WERI-Rb-1 (cell line): ENCODE results near the gene EIF2AK2.

Source experiments
- DNase-seq: peaks from one replicate; pipeline ENCODE4 v3.0.0-alpha.2; 2020
- H3K27ac ChIP-seq: fragments of 250-450 bp; sonication (Bioruptor Pico); 2 replicates; pipeline ENCODE4 v1.5.1; 2020; ENCODE audit warnings: mild to moderate bottlenecking, moderate library complexity
- H3K27me3 ChIP-seq: fragments of 250-450 bp; sonication (Bioruptor Pico); 2 replicates; pipeline ENCODE4 v1.5.1; 2021; ENCODE audit warnings: mild to moderate bottlenecking, low read depth, moderate library complexity; ENCODE audit not compliant: insufficient read depth, severe bottlenecking
- H3K36me3 ChIP-seq: fragments of 250-450 bp; sonication (Bioruptor Pico); 2 replicates; pipeline ENCODE4 v1.5.1; 2020; ENCODE audit warnings: mild to moderate bottlenecking, moderate library complexity
- H3K4me3 ChIP-seq: 2 replicates; pipeline ENCODE4 v1.5.1; 2011; ENCODE audit warnings: low read depth, mild to moderate bottlenecking, control low read depth, low read length
- H3K9me3 ChIP-seq: fragments of 250-450 bp; sonication (Bioruptor Pico); 2 replicates; pipeline ENCODE4 v1.5.1; 2021; ENCODE audit warnings: mild to moderate bottlenecking, moderate library complexity; ENCODE audit not compliant: severe bottlenecking
- CTCF ChIP-seq: IDR thresholded peaks from 2 replicates; pipeline ENCODE4 v1.5.1; 2011; ENCODE audit warnings: low read depth, mild to moderate bottlenecking, control low read depth, inconsistent platforms, low read length

EIF2AK2 gene

GRCh38 chr2:37164757-37165156 is 8.0 kb upstream of the EIF2AK2 start:
- TF ChIP-seq CTCF: no peak

DNA sequence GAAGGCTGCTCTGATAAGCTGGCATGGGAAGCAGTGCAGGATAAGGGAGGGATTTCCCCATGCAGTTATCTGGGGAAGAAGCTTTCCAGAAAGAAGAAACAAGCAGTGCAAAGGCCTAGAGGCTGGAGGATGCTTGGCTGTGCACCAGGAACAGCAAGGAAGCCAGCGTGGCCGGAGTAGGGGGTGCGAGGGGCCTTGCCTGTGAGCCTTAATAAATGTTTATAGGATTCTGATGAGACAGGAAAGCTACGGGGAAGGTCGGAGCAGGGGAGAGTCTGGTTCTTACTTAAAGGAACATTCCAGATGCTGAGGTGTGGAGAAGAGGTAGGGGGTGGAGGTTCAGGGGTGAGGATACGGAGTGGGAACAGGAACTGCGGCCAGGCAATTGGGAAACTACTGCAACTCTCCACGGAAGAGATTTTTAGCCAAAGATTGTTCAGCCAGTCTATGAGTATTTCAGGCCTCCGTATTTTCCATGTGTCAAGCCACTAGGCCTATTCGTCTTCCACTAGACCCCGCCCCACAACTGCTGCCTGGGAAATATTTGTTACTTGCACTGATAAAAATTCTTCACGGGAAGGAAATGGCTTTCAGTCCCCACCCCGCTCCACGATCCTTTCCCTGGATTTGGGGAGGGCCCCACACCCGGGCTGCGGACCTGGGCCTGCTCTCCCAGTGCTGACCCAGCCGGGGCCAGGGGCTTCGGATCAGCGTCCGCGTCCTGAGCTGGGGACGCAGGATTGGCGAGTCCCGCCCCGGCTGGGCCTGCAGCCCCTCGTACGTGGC is 516 bp downstream of the EIF2AK2 start:
- H3K36me3 ChIP-seq: peaks cover 19% of the 10 kb centered on the region
- no peaks in the 10 kb centered on the region for H3K27me3 ChIP-seq
- TF ChIP-seq CTCF: no peak
- H3K4me3 ChIP-seq: peak overlapping the region; percentile 87
- peak overlapping the region; percentile 93 for H3K27ac ChIP-seq
- peak; percentile 52 for DNase-seq
- no peaks in the 10 kb centered on the region for H3K9me3 ChIP-seq

More at GRCh38 chr2:37164757-37165156, 8.0 kb upstream of the EIF2AK2 start:
- H3K4me3 ChIP-seq: no peak overlapping the region
- DNase-seq: no peak
- H3K27me3 ChIP-seq: no peaks in the 10 kb centered on the region
- H3K9me3 ChIP-seq: peaks cover 12% of the 10 kb centered on the region
- H3K27ac ChIP-seq: no peak overlapping the region
- no peaks in the 10 kb centered on the region for H3K36me3 ChIP-seq

- TF ChIP-seq CTCF: no peak
- Histone ChIP-seq H3K27ac (no peak overlapping the region), H3K9me3 (no peaks in the 10 kb centered on the region), H3K36me3 (peaks cover 19% of the 10 kb centered on the region), H3K27me3 (no peaks in the 10 kb centered on the region), H3K4me3 (no peak overlapping the region)
- DNase-seq: no peak
Measured at GRCh38 chr2:37154785-37155184, 2.0 kb downstream of the EIF2AK2 start.

DNA sequence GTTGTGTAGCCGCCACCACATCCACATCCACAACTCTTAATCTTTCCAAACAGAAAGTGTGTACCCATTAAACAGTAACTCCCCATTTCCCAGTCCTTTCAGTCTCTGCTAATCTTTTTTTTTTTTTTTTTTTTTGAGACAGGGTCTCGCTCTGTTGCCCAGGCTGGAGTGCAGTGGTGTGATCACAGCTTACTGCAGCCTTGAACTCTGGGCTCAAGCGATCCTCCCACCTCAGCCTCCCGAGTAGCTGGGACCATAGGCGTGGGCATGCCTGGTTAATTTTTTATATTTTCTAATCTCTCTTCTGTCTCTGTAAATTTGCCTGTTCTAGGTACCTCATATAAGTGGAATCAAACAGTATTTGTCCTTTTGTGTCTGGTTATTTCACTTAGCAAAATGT is 3.6 kb downstream of the EIF2AK2 start:
- Histone ChIP-seq H3K36me3 (peaks cover 29% of the 10 kb centered on the region), H3K4me3 (no peak overlapping the region), H3K27ac (no peak overlapping the region), H3K9me3 (no peaks in the 10 kb centered on the region), H3K27me3 (no peaks in the 10 kb centered on the region)
- no peak for TF ChIP-seq CTCF
- DNase-seq: no peak

DNA sequence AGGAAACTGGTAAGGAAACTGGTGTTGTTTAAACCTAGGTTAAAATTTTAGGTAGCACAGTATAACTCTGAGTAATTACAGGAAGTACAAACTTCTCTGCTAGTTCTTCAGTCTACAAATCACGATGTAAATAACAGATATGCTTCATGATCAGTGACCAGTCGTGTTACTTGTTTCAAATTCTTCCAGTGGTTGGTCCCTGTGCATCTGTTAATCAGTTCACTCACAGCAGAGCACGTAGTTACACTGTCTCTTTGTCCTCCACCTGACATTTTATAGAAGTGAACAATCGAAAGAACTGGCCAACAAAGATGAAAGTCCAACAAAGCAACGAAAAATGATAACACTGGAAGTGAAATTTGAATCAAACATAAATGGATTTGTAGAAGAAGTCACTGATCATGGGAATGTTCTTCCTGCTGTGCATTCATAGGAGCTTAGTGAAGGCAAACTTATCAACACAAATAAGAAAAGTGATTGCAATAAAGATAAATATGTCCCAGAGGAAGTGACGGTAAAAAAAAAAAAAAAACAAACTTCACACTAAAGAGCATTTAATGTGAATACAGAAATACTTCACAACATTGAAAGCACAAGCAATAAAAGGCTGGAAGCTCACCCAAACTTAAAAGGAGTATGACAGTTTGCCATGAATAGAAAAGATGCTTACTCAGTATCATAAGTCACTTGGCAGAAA is 7.0 kb downstream of the EIF2AK2 start:
- no peak for DNase-seq
- H3K27me3 ChIP-seq: no peaks in the 10 kb centered on the region
- H3K4me3 ChIP-seq: no peak overlapping the region
- TF ChIP-seq CTCF: no peak
- H3K9me3 ChIP-seq: no peaks in the 10 kb centered on the region
- peaks cover 56% of the 10 kb centered on the region for H3K36me3 ChIP-seq
- no peak overlapping the region for H3K27ac ChIP-seq
